ENCODE results near the gene SLC25A51.
"Not testable (repeated sequence)": the region's sequence is repeated elsewhere in the genome, so short reads cannot be mapped to it uniquely, and the experiment has no call there.

SLC25A51 gene

GRCh38 chr9:37892063-37892462, 11.9 kb downstream of the SLC25A51 start:
- Histone ChIP-seq H3K36me3 (ENCODE audit: control insufficient read depth, insufficient read depth, low read length, severe bottlenecking) (peaks cover 79% of the 10 kb centered on the region), H3K9me3 (ENCODE audit: control insufficient read depth, low read length) (no peaks in the 10 kb centered on the region), H3K4me3 (ENCODE audit: low read length) (no peak overlapping the region), H3K9ac (ENCODE audit: low read length) (no peak overlapping the region), H3K4me1 (ENCODE audit: control insufficient read depth, insufficient read depth, low read length) (peaks cover 6% of the 10 kb centered on the region), H3K27me3 (replicated peaks; ENCODE audit: control insufficient read depth, insufficient read depth, low read length) (no peaks in the 10 kb centered on the region)
- no peak for DNase-seq (ENCODE audit: low read depth)

GRCh38 chr9:37891042-37891441, 12.9 kb downstream of the SLC25A51 start:
- not testable (repeated sequence) for H3K9ac ChIP-seq (ENCODE audit: low read length); H3K4me3 ChIP-seq (ENCODE audit: low read length); H3K4me1 ChIP-seq (ENCODE audit: control insufficient read depth, insufficient read depth, low read length); H3K9me3 ChIP-seq (ENCODE audit: control insufficient read depth, low read length); DNase-seq (ENCODE audit: low read depth); H3K27me3 ChIP-seq (replicated peaks; ENCODE audit: control insufficient read depth, insufficient read depth, low read length)
- peaks cover 72% of the 10 kb centered on the region for H3K36me3 ChIP-seq (ENCODE audit: control insufficient read depth, insufficient read depth, low read length, severe bottlenecking)

- Histone ChIP-seq H3K4me1 (ENCODE audit: control insufficient read depth, insufficient read depth, low read length) (peaks cover 6% of the 10 kb centered on the region), H3K9me3 (ENCODE audit: control insufficient read depth, low read length) (no peaks in the 10 kb centered on the region), H3K27me3 (replicated peaks; ENCODE audit: control insufficient read depth, insufficient read depth, low read length) (no peaks in the 10 kb centered on the region), H3K4me3 (ENCODE audit: low read length) (no peak overlapping the region), H3K36me3 (ENCODE audit: control insufficient read depth, insufficient read depth, low read length, severe bottlenecking) (peaks cover 67% of the 10 kb centered on the region), H3K9ac (ENCODE audit: low read length) (no peak overlapping the region)
- DNase-seq (ENCODE audit: low read depth), result no peak
Measured at GRCh38 chr9:37889536-37889935, 14.4 kb downstream of the SLC25A51 start.

GRCh38 chr9:37887977-37888583, 15.8 kb downstream of the SLC25A51 start:
- peaks cover 52% of the 10 kb centered on the region for H3K36me3 ChIP-seq (ENCODE audit: control insufficient read depth, insufficient read depth, low read length, severe bottlenecking)
- DNase-seq (ENCODE audit: low read depth), result peak; percentile 76
- not testable (repeated sequence) for H3K9me3 ChIP-seq (ENCODE audit: control insufficient read depth, low read length)

GRCh38 chr9:37880916-37881479, 22.9 kb downstream of the SLC25A51 start:
- H3K36me3 ChIP-seq (ENCODE audit: control insufficient read depth, insufficient read depth, low read length, severe bottlenecking), result peaks cover 71% of the 10 kb centered on the region
- peaks cover 5% of the 10 kb centered on the region for H3K9me3 ChIP-seq (ENCODE audit: control insufficient read depth, low read length)
- no peak overlapping the region for H3K9ac ChIP-seq (ENCODE audit: low read length)
- H3K4me1 ChIP-seq (ENCODE audit: control insufficient read depth, insufficient read depth, low read length), result no peaks in the 10 kb centered on the region
- DNase-seq (ENCODE audit: low read depth), result no peak
- H3K4me3 ChIP-seq (ENCODE audit: low read length), result no peak overlapping the region
- H3K27me3 ChIP-seq (replicated peaks; ENCODE audit: control insufficient read depth, insufficient read depth, low read length), result no peaks in the 10 kb centered on the region

More at GRCh38 chr9:37887977-37888583, 15.8 kb downstream of the SLC25A51 start:
- not testable (repeated sequence) for H3K27me3 ChIP-seq (replicated peaks; ENCODE audit: control insufficient read depth, insufficient read depth, low read length); H3K4me3 ChIP-seq (ENCODE audit: low read length); H3K9ac ChIP-seq (ENCODE audit: low read length); H3K4me1 ChIP-seq (ENCODE audit: control insufficient read depth, insufficient read depth, low read length)

GRCh38 chr9:37876376-37876775, 27.6 kb downstream of the SLC25A51 start:
- Histone ChIP-seq H3K4me3 (ENCODE audit: low read length) (no peak overlapping the region), H3K9me3 (ENCODE audit: control insufficient read depth, low read length) (peaks cover 5% of the 10 kb centered on the region), H3K4me1 (ENCODE audit: control insufficient read depth, insufficient read depth, low read length) (no peaks in the 10 kb centered on the region), H3K9ac (ENCODE audit: low read length) (no peak overlapping the region), H3K36me3 (ENCODE audit: control insufficient read depth, insufficient read depth, low read length, severe bottlenecking) (peaks cover 60% of the 10 kb centered on the region), H3K27me3 (replicated peaks; ENCODE audit: control insufficient read depth, insufficient read depth, low read length) (no peaks in the 10 kb centered on the region)
- no peak for DNase-seq (ENCODE audit: low read depth)

- Histone ChIP-seq H3K4me1 (ENCODE audit: control insufficient read depth, insufficient read depth, low read length) (no peaks in the 10 kb centered on the region), H3K36me3 (ENCODE audit: control insufficient read depth, insufficient read depth, low read length, severe bottlenecking) (peaks cover 36% of the 10 kb centered on the region), H3K27me3 (replicated peaks; ENCODE audit: control insufficient read depth, insufficient read depth, low read length) (no peaks in the 10 kb centered on the region), H3K4me3 (ENCODE audit: low read length) (no peak overlapping the region), H3K9me3 (ENCODE audit: control insufficient read depth, low read length) (peaks cover 5% of the 10 kb centered on the region), H3K9ac (ENCODE audit: low read length) (no peak overlapping the region)
- DNase-seq (ENCODE audit: low read depth), result no peak
Measured at GRCh38 chr9:37873955-37874354, 30.0 kb downstream of the SLC25A51 start.

- Histone ChIP-seq H3K36me3 (ENCODE audit: control insufficient read depth, insufficient read depth, low read length, severe bottlenecking) (peaks cover 7% of the 10 kb centered on the region), H3K9ac (ENCODE audit: low read length) (no peak overlapping the region), H3K27me3 (replicated peaks; ENCODE audit: control insufficient read depth, insufficient read depth, low read length) (no peaks in the 10 kb centered on the region), H3K4me1 (ENCODE audit: control insufficient read depth, insufficient read depth, low read length) (no peaks in the 10 kb centered on the region), H3K4me3 (ENCODE audit: low read length) (no peak overlapping the region), H3K9me3 (ENCODE audit: control insufficient read depth, low read length) (no peaks in the 10 kb centered on the region)
- DNase-seq (ENCODE audit: low read depth), result no peak
Measured at GRCh38 chr9:37870799-37871176, 33.1 kb downstream of the SLC25A51 start.

GRCh38 chr9:37870081-37870798, 33.7 kb downstream of the SLC25A51 start:
- no peak overlapping the region for H3K4me3 ChIP-seq (ENCODE audit: low read length)

GRCh38 chr9:37862530-37862929, 41.4 kb downstream of the SLC25A51 start:
- Histone ChIP-seq H3K4me3 (ENCODE audit: low read length) (no peak overlapping the region), H3K9ac (ENCODE audit: low read length) (no peak overlapping the region), H3K27me3 (replicated peaks; ENCODE audit: control insufficient read depth, insufficient read depth, low read length) (no peaks in the 10 kb centered on the region), H3K4me1 (ENCODE audit: control insufficient read depth, insufficient read depth, low read length) (no peaks in the 10 kb centered on the region), H3K36me3 (ENCODE audit: control insufficient read depth, insufficient read depth, low read length, severe bottlenecking) (peaks cover 59% of the 10 kb centered on the region), H3K9me3 (ENCODE audit: control insufficient read depth, low read length) (no peaks in the 10 kb centered on the region)
- DNase-seq (ENCODE audit: low read depth), result no peak

More at GRCh38 chr9:37870081-37870798, 33.7 kb downstream of the SLC25A51 start:
- Histone ChIP-seq H3K9me3 (ENCODE audit: control insufficient read depth, low read length) (no peaks in the 10 kb centered on the region), H3K9ac (ENCODE audit: low read length) (no peak overlapping the region), H3K36me3 (ENCODE audit: control insufficient read depth, insufficient read depth, low read length, severe bottlenecking) (peaks cover 7% of the 10 kb centered on the region), H3K27me3 (replicated peaks; ENCODE audit: control insufficient read depth, insufficient read depth, low read length) (no peaks in the 10 kb centered on the region), H3K4me1 (ENCODE audit: control insufficient read depth, insufficient read depth, low read length) (no peaks in the 10 kb centered on the region)
- DNase-seq (ENCODE audit: low read depth), result no peak

- Histone ChIP-seq H3K9ac (ENCODE audit: low read length) (no peak overlapping the region), H3K27me3 (replicated peaks; ENCODE audit: control insufficient read depth, insufficient read depth, low read length) (no peaks in the 10 kb centered on the region), H3K4me1 (ENCODE audit: control insufficient read depth, insufficient read depth, low read length) (no peaks in the 10 kb centered on the region), H3K4me3 (ENCODE audit: low read length) (no peak overlapping the region), H3K36me3 (ENCODE audit: control insufficient read depth, insufficient read depth, low read length, severe bottlenecking) (peaks cover 72% of the 10 kb centered on the region), H3K9me3 (ENCODE audit: control insufficient read depth, low read length) (no peaks in the 10 kb centered on the region)
- peak; percentile 42 for DNase-seq (ENCODE audit: low read depth)
Measured at GRCh38 chr9:37859043-37859442, 44.9 kb downstream of the SLC25A51 start.
